Activated naive CD4-positive, alpha-beta T cell treated with anti-CD3 and anti-CD28 coated beads, Interleukin-2, amount 10 ng/mL, durations not matched to agents 5 hours and 36 hours (primary cell): ENCODE measurements around the gene TMEM191B. TPM values are rescaled to one million over a fixed set of nuclear protein-coding genes. Genes with fewer than 3 reads are reported as not detected.

ENCODE experiments used
- total RNA-seq, 2 experiments: library from RNA; stranded (reverse); gene quantifications; one replicate each; pipeline ENCODE4 v1.2.3, GENCODE V29; 2021

Gene TMEM191B
- under 1 TPM in 1 of 2 experiments, not detected in 1; 0.43 TPM for total RNA-seq

GRCh38 chr22:18527752-18528596, at the start of gene TMEM191B:
Gene TMEM191B (plus strand): TSS chr22:18527802. CDS start chr22:18527981, 179 bp downstream.

DNA sequence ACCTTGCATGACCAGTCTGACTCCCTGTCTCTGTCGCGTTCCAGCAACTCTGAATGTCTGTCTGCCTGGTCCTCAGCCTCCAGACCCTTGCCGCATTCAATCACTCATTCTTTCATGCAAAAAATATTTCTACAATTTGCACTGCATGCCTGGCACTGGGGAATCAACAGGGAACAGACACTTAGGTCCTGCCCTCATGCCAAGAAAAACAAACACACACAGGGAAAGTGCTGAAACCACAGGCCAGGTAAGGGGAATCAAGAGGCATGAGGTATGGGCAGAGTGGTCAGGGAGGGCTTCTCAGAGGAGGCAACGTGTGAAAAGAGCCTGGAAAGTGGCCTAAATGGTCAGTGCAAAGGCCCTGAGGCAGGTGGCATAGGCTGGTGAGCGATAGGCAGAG, 9.5 kb upstream of the TMEM191B start, which contains the start of gene GGTLC3:
GGTLC3 (minus strand) TSS at position 101 of the 400 bp plus-strand sequence. CDS start 264 bp downstream, outside the sequence.

Other genes with a start within 250 kb of the TMEM191B start
- gene GGTLC3, start 9.6 kb upstream of the TMEM191B start, total RNA-seq: not detected
- gene RIMBP3, start 84.1 kb downstream of the TMEM191B start, total RNA-seq: 1 to 10 TPM; 1.8 to 2.1 TPM